ENCODE results near the gene KLHL35.

The KLHL35 gene

GRCh38 chr11:75430714-75431532 is 2.1 kb downstream of the KLHL35 start:
- ChIA-PET POLR2A (no interaction called here), CTCF (no interaction called here)
- no peak for DNase-seq (ENCODE audit: extremely low spot score)
- TF ChIP-seq ELF4 (IDR thresholded peaks at IDR 0.05) (no peak), CTBP1 (IDR thresholded peaks at IDR 0.05; ENCODE audit: borderline replicate concordance) (no peak), HDGF (IDR thresholded peaks at IDR 0.05; ENCODE audit: borderline replicate concordance) (no peak), FOXA1 (IDR thresholded peaks at IDR 0.05) (no peak), LEF1 (IDR thresholded peaks at IDR 0.05; ENCODE audit: borderline replicate concordance) (no peak), SP1 (IDR thresholded peaks at IDR 0.05) (no peak), FOXK2 (IDR thresholded peaks at IDR 0.05) (no peak), SUZ12 (IDR thresholded peaks at IDR 0.05) (no peak), BHLHE40 (IDR thresholded peaks at IDR 0.05; ENCODE audit: borderline replicate concordance) (no peak), PKNOX1 (IDR thresholded peaks at IDR 0.05) (no peak), ZNF384 (IDR thresholded peaks at IDR 0.05) (no peak), L3MBTL2 (conservative IDR thresholded peaks at IDR 0.05) (no peak), ARNT (IDR thresholded peaks at IDR 0.05) (no peak), NFRKB (IDR thresholded peaks at IDR 0.05) (no peak), FOXM1 (IDR thresholded peaks at IDR 0.05; ENCODE audit: borderline replicate concordance) (no peak), TARDBP (IDR thresholded peaks at IDR 0.05) (no peak)

- ChIA-PET CTCF (no interaction called here), POLR2A (no interaction called here)
- TF ChIP-seq ZNF384 (IDR thresholded peaks at IDR 0.05) (no peak), ARNT (IDR thresholded peaks at IDR 0.05) (no peak), HDGF (IDR thresholded peaks at IDR 0.05; ENCODE audit: borderline replicate concordance) (no peak), BHLHE40 (IDR thresholded peaks at IDR 0.05; ENCODE audit: borderline replicate concordance) (no peak), LEF1 (IDR thresholded peaks at IDR 0.05; ENCODE audit: borderline replicate concordance) (no peak)
- no peak for DNase-seq (ENCODE audit: extremely low spot score)
These were observed 2.9 kb downstream of the KLHL35 start for GRCh38 chr11:75429902-75430713.

GRCh38 chr11:75429641-75429901 is 3.4 kb downstream of the KLHL35 start:
- CTCF ChIA-PET: no interaction called here

GRCh38 chr11:75428989-75429640 is 3.9 kb downstream of the KLHL35 start:
- ChIA-PET POLR2A (interaction anchor here (1.8 kb wide), 1 partner anchor 28 kb away, joined by 7 read pairs; no protein-coding TSS in a partner anchor), CTCF (no interaction called here)
- TF ChIP-seq HDGF (IDR thresholded peaks at IDR 0.05; ENCODE audit: borderline replicate concordance): no peak
- no peak for DNase-seq (ENCODE audit: extremely low spot score)

More at GRCh38 chr11:75429641-75429901, 3.4 kb downstream of the KLHL35 start:
- POLR2A ChIA-PET: no interaction called here
- DNase-seq (ENCODE audit: extremely low spot score): no peak
- TF ChIP-seq ARNT (IDR thresholded peaks at IDR 0.05) (no peak), FOXK2 (IDR thresholded peaks at IDR 0.05) (no peak), ELF4 (IDR thresholded peaks at IDR 0.05) (no peak), BHLHE40 (IDR thresholded peaks at IDR 0.05; ENCODE audit: borderline replicate concordance) (no peak), LEF1 (IDR thresholded peaks at IDR 0.05; ENCODE audit: borderline replicate concordance) (no peak), L3MBTL2 (conservative IDR thresholded peaks at IDR 0.05) (no peak), TARDBP (IDR thresholded peaks at IDR 0.05) (no peak), SP1 (IDR thresholded peaks at IDR 0.05) (no peak), SUZ12 (IDR thresholded peaks at IDR 0.05) (no peak), PKNOX1 (IDR thresholded peaks at IDR 0.05) (no peak), HDGF (IDR thresholded peaks at IDR 0.05; ENCODE audit: borderline replicate concordance) (no peak), CTBP1 (IDR thresholded peaks at IDR 0.05; ENCODE audit: borderline replicate concordance) (no peak), FOXM1 (IDR thresholded peaks at IDR 0.05; ENCODE audit: borderline replicate concordance) (no peak), FOXA1 (IDR thresholded peaks at IDR 0.05) (no peak), ZNF384 (IDR thresholded peaks at IDR 0.05) (no peak), NFRKB (IDR thresholded peaks at IDR 0.05) (no peak)

GRCh38 chr11:75428281-75428724 is 4.7 kb downstream of the KLHL35 start:
- POLR2A ChIA-PET: interaction anchor here (0.8 to 1.8 kb wide), 2 partner anchors 27 to 37 kb away, joined by 4 to 7 read pairs; no protein-coding TSS in a partner anchor
- CTCF ChIA-PET: no interaction called here
- peak; percentile 84 for DNase-seq (ENCODE audit: extremely low spot score)
- TF ChIP-seq HDGF (IDR thresholded peaks at IDR 0.05; ENCODE audit: borderline replicate concordance) (no peak), NFRKB (IDR thresholded peaks at IDR 0.05) (no peak), CTBP1 (IDR thresholded peaks at IDR 0.05; ENCODE audit: borderline replicate concordance) (no peak), SUZ12 (IDR thresholded peaks at IDR 0.05) (no peak), FOXM1 (IDR thresholded peaks at IDR 0.05; ENCODE audit: borderline replicate concordance) (no peak), FOXA1 (IDR thresholded peaks at IDR 0.05) (no peak), ELF4 (IDR thresholded peaks at IDR 0.05) (no peak), ZNF384 (IDR thresholded peaks at IDR 0.05) (no peak), L3MBTL2 (conservative IDR thresholded peaks at IDR 0.05) (no peak), PKNOX1 (IDR thresholded peaks at IDR 0.05) (no peak), SP1 (IDR thresholded peaks at IDR 0.05) (no peak), LEF1 (IDR thresholded peaks at IDR 0.05; ENCODE audit: borderline replicate concordance) (no peak), ARNT (IDR thresholded peaks at IDR 0.05) (no peak), TARDBP (IDR thresholded peaks at IDR 0.05) (no peak), BHLHE40 (IDR thresholded peaks at IDR 0.05; ENCODE audit: borderline replicate concordance) (no peak), FOXK2 (IDR thresholded peaks at IDR 0.05) (no peak)
